Measurements from ENCODE around the gene ELOVL3. TPM values are rescaled to one million over a fixed set of nuclear protein-coding genes. Genes with fewer than 3 reads are reported as not detected.

Gene ELOVL3
- total and polyA plus RNA-seq, 2 of the 13 experiments (the other 11 are each of a cell fraction or from before 2014, with no cell fraction given), result 0.58 to 0.69 TPM

DNA sequence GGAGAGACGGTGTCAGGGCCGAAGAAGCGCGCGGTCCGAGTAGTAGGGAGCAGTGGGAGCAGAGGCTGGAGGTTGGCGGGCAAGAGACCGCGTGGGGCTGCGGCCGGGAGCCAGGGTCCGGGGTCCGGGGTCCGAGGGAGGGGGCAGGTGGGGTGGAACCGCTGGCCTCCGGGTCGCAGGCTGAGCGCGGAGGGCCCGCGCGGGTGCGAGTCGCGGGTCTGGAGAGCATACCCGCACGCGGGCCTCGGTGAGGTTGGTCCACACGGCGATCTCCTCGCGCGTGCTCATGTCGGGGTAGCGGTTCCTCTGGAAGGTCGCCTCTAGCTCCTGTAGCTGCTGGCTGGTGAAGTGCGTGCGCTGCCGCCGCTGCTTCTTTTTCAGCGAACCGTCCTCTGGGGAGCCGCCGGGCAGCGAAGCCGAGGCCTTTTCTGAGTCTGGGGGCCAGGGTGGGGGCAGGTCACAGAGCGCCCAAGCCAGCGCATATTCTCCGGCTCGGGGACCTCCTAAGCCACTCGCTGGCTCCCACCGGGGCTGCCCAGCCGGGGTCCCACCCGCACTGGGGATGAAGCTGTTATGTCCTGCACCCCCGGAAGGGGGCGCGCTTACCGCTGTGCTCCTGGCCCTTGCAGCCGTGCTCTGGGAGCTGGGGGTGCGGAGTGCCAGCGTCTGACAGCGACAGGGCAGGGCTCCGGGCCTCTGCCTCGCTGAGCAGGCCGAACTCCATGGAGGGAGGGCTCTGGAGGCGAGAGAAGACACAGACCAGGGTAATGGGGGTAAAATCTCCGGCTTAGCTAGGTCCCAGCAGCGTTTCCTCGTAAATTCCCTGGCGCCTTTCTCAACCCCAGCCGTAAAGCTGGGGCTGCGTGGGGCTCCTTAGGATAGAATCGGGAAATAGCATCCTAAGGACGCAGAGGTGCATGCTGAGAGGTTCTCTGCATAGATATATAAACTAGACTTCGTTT, 5.5 kb downstream of the ELOVL3 start (continued):
- TF ChIP-seq, protein P1, sequence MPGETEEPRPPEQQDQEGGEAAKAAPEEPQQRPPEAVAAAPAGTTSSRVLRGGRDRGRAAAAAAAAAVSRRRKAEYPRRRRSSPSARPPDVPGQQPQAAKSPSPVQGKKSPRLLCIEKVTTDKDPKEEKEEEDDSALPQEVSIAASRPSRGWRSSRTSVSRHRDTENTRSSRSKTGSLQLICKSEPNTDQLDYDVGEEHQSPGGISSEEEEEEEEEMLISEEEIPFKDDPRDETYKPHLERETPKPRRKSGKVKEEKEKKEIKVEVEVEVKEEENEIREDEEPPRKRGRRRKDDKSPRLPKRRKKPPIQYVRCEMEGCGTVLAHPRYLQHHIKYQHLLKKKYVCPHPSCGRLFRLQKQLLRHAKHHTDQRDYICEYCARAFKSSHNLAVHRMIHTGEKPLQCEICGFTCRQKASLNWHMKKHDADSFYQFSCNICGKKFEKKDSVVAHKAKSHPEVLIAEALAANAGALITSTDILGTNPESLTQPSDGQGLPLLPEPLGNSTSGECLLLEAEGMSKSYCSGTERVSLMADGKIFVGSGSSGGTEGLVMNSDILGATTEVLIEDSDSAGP (CRISPR knock-in tag; IDR thresholded peaks at IDR 0.05; ENCODE audit: borderline replicate concordance), result peak; percentile 12; the same call in 1 of the 2 replicates
- TF ChIP-seq, protein P2, sequence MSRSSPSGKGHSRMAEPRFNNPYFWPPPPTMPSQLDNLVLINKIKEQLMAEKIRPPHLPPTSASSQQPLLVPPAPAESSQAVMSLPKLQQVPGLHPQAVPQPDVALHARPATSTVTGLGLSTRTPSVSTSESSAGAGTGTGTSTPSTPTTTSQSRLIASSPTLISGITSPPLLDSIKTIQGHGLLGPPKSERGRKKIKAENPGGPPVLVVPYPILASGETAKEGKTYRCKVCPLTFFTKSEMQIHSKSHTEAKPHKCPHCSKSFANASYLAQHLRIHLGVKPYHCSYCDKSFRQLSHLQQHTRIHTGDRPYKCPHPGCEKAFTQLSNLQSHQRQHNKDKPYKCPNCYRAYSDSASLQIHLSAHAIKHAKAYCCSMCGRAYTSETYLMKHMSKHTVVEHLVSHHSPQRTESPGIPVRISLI (CRISPR knock-in tag; IDR thresholded peaks at IDR 0.05; ENCODE audit: borderline replicate concordance), result no peak
- TF ChIP-seq CHD2 (IDR thresholded peaks at IDR 0.05; ENCODE audit: low read depth, low read length) (no peak), CREB1 (IDR thresholded peaks at IDR 0.05) (no peak), CREB1 (CRISPR knock-in tag; IDR thresholded peaks at IDR 0.05) (no peak), ZBTB7B (CRISPR knock-in tag; IDR thresholded peaks at IDR 0.05) (peak; percentile 81), NCOA2 (CRISPR knock-in tag; IDR thresholded peaks at IDR 0.05) (no peak), ZFX (CRISPR knock-in tag; IDR thresholded peaks at IDR 0.05; ENCODE audit: low read depth) (peak; percentile 39; the same call in 1 of the 2 replicates), CCDC6 (CRISPR knock-in tag; IDR thresholded peaks at IDR 0.05) (no peak), KDM5B (CRISPR knock-in tag; IDR thresholded peaks at IDR 0.05; ENCODE audit: borderline replicate concordance) (no peak; the same call in 1 of the 2 replicates), SOX13 (IDR thresholded peaks at IDR 0.05) (no peak), SOX13 (CRISPR knock-in tag; conservative IDR thresholded peaks at IDR 0.05 in 1 of 2, IDR thresholded peaks at IDR 0.05 in 1 of 2) (no peak), RXRA (CRISPR knock-in tag; IDR thresholded peaks at IDR 0.05) (0 out of 2 replicates have a peak, but pooled peaks have one; percentile 56), ZBTB8A (CRISPR knock-in tag; IDR thresholded peaks at IDR 0.05; ENCODE audit: borderline replicate concordance, low read depth) (no peak), NBN (conservative IDR thresholded peaks at IDR 0.05) (no peak), HNRNPH1 (optimal IDR thresholded peaks at IDR 0.05; ENCODE audit: low read depth, low read length) (no peak)
- TF ChIP-seq, protein P3, sequence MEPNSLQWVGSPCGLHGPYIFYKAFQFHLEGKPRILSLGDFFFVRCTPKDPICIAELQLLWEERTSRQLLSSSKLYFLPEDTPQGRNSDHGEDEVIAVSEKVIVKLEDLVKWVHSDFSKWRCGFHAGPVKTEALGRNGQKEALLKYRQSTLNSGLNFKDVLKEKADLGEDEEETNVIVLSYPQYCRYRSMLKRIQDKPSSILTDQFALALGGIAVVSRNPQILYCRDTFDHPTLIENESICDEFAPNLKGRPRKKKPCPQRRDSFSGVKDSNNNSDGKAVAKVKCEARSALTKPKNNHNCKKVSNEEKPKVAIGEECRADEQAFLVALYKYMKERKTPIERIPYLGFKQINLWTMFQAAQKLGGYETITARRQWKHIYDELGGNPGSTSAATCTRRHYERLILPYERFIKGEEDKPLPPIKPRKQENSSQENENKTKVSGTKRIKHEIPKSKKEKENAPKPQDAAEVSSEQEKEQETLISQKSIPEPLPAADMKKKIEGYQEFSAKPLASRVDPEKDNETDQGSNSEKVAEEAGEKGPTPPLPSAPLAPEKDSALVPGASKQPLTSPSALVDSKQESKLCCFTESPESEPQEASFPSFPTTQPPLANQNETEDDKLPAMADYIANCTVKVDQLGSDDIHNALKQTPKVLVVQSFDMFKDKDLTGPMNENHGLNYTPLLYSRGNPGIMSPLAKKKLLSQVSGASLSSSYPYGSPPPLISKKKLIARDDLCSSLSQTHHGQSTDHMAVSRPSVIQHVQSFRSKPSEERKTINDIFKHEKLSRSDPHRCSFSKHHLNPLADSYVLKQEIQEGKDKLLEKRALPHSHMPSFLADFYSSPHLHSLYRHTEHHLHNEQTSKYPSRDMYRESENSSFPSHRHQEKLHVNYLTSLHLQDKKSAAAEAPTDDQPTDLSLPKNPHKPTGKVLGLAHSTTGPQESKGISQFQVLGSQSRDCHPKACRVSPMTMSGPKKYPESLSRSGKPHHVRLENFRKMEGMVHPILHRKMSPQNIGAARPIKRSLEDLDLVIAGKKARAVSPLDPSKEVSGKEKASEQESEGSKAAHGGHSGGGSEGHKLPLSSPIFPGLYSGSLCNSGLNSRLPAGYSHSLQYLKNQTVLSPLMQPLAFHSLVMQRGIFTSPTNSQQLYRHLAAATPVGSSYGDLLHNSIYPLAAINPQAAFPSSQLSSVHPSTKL (CRISPR knock-in tag; IDR thresholded peaks at IDR 0.05), result no peak
- TF ChIP-seq, protein P4, sequence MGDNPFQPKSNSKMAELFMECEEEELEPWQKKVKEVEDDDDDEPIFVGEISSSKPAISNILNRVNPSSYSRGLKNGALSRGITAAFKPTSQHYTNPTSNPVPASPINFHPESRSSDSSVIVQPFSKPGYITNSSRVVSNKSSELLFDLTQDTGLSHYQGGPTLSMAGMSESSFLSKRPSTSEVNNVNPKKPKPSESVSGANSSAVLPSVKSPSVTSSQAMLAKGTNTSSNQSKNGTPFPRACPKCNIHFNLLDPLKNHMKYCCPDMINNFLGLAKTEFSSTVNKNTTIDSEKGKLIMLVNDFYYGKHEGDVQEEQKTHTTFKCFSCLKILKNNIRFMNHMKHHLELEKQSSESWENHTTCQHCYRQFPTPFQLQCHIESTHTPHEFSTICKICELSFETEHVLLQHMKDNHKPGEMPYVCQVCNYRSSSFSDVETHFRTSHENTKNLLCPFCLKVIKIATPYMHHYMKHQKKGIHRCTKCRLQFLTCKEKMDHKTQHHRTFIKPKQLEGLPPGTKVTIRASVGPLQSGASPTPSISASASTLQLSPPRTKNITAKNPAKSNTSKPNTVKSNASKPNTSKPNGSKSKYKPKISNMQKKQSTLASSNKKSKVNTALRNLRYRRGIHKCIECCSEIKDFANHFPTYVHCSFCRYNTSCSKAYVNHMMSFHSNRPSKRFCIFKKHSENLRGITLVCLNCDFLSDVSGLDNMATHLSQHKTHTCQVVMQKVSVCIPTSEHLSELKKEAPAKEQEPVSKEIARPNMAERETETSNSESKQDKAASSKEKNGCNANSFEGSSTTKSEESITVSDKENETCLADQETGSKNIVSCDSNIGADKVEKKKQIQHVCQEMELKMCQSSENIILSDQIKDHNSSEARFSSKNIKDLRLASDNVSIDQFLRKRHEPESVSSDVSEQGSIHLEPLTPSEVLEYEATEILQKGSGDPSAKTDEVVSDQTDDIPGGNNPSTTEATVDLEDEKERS (CRISPR knock-in tag; IDR thresholded peaks at IDR 0.05), result 0 out of 2 replicates have a peak, but pooled peaks have one; percentile 40

All from HepG2 (cell line).